Neural progenitor cell (in vitro differentiated cells): ENCODE results near the gene PRSS2.

ENCODE experiments used
- EZH2 ChIP-seq: fragments of 200-600 bp; sonication (generic); IDR thresholded peaks from 2 replicates; pipeline ENCODE4 v1.6.1; 2017; ENCODE audit warnings: antibody characterized with exemption, mild to moderate bottlenecking, moderate library complexity
- EZH2phosphoT487 ChIP-seq: fragments of 200-600 bp; sonication (generic); IDR thresholded peaks from 2 replicates; pipeline ENCODE4 v1.6.1; 2017; ENCODE audit warnings: antibody characterized with exemption
- TF ChIP-seq, protein P1 (sequence below): fragments of 200-600 bp; sonication (generic); IDR thresholded peaks from 2 replicates; pipeline ENCODE4 v1.5.1; 2017; ENCODE audit warnings: antibody characterized with exemption, mild to moderate bottlenecking

DNA sequence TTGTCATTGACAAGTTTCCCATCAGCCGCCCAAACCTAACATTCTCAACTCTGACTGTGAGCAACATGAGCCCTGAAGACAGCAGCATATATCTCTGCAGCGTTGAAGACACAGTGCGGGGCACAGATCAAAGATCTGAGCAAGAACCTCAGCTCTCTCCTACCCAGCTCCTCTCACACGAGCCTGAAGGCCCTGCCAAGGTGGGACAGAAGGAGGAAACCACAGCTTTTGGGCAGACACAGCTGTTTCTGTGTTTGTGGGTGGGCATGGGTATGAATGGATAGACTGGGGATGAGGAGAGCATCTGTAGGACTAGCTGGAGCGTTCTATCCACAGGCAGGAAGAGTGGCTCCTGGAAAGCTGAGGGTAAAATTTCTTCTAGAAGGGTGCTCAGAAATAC, 30.0 kb upstream of the PRSS2 start:
- TF ChIP-seq, protein P1, sequence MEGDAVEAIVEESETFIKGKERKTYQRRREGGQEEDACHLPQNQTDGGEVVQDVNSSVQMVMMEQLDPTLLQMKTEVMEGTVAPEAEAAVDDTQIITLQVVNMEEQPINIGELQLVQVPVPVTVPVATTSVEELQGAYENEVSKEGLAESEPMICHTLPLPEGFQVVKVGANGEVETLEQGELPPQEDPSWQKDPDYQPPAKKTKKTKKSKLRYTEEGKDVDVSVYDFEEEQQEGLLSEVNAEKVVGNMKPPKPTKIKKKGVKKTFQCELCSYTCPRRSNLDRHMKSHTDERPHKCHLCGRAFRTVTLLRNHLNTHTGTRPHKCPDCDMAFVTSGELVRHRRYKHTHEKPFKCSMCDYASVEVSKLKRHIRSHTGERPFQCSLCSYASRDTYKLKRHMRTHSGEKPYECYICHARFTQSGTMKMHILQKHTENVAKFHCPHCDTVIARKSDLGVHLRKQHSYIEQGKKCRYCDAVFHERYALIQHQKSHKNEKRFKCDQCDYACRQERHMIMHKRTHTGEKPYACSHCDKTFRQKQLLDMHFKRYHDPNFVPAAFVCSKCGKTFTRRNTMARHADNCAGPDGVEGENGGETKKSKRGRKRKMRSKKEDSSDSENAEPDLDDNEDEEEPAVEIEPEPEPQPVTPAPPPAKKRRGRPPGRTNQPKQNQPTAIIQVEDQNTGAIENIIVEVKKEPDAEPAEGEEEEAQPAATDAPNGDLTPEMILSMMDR: no peak
- no peak for TF ChIP-seq EZH2
- no peak for TF ChIP-seq EZH2phosphoT487
